Lung microvascular endothelial cell (primary cell): ENCODE data around the gene ADRA2B. TPM values are rescaled to one million over a fixed set of nuclear protein-coding genes. Genes with fewer than 3 reads are reported as not detected.
A peak's percentile ranks its signal among the peaks of the same experiment; 100 is the strongest.

Experiments
- DNase-seq, 2 donors: peaks; one replicate each; pipeline versions ENCODE4 v3.0.0 to v3.0.0-alpha.2; 2010; ENCODE audit warnings: low read depth in 2 of 2
- total RNA-seq: library from RNA; depleted of rRNA; stranded (reverse); fragments of >200 nt; gene quantifications from 2 replicates; pipeline ENCODE4 v1.2.1, GENCODE V29; 2014

ADRA2B gene
- total RNA-seq, 1 donor from 2014 or later, result not detected

- no peak for DNase-seq
Measured at GRCh38 chr2:96118698-96119388, 2.5 kb upstream of the ADRA2B start.

- DNase-seq, result no peak
Measured at GRCh38 chr2:96117701-96118588, 1.6 kb upstream of the ADRA2B start.

GRCh38 chr2:96116879-96117533 is 635 bp upstream of the ADRA2B start:
- DNase-seq, result peak; percentile 35 to 48

GRCh38 chr2:96115631-96116423 is 544 bp downstream of the ADRA2B start:
- no peak for DNase-seq

GRCh38 chr2:96114903-96115581 is 1.3 kb downstream of the ADRA2B start:
- no peak for DNase-seq

GRCh38 chr2:96114546-96114902 is 1.8 kb downstream of the ADRA2B start:
- DNase-seq, result no peak

- DNase-seq, result no peak
Measured at GRCh38 chr2:96113951-96114350, 2.4 kb downstream of the ADRA2B start.

GRCh38 chr2:96113367-96113677 is 3.0 kb downstream of the ADRA2B start:
- DNase-seq, result no peak

- no peak for DNase-seq
Measured at GRCh38 chr2:96112501-96113366, 3.6 kb downstream of the ADRA2B start.

- DNase-seq, result no peak
Measured at GRCh38 chr2:96111823-96112500, 4.4 kb downstream of the ADRA2B start.

GRCh38 chr2:96111257-96111640 is 5.1 kb downstream of the ADRA2B start:
- DNase-seq, result no peak

- DNase-seq, result no peak
Measured at GRCh38 chr2:96110621-96111256, 5.6 kb downstream of the ADRA2B start.

- no peak for DNase-seq
Measured at GRCh38 chr2:96109931-96110511, 6.3 kb downstream of the ADRA2B start.

- DNase-seq, result no peak
Measured at GRCh38 chr2:96109361-96109680, 7.0 kb downstream of the ADRA2B start.

GRCh38 chr2:96108541-96109360 is 7.6 kb downstream of the ADRA2B start:
- no peak for DNase-seq

GRCh38 chr2:96108151-96108540 is 8.2 kb downstream of the ADRA2B start:
- DNase-seq, result no peak

GRCh38 chr2:96107708-96108065 is 8.7 kb downstream of the ADRA2B start:
- no peak for DNase-seq
